Medulla oblongata (tissue), 1 donor: ENCODE results near the gene NRG4.
"Not testable (repeated sequence)": the region's sequence is repeated elsewhere in the genome, so short reads cannot be mapped to it uniquely, and the experiment has no call there.

Experiments used
- DNase-seq: peaks from one replicate; pipeline ENCODE4 v3.0.0-alpha.2; 2015; ENCODE audit errors: extremely low spot score

Gene NRG4

DNA sequence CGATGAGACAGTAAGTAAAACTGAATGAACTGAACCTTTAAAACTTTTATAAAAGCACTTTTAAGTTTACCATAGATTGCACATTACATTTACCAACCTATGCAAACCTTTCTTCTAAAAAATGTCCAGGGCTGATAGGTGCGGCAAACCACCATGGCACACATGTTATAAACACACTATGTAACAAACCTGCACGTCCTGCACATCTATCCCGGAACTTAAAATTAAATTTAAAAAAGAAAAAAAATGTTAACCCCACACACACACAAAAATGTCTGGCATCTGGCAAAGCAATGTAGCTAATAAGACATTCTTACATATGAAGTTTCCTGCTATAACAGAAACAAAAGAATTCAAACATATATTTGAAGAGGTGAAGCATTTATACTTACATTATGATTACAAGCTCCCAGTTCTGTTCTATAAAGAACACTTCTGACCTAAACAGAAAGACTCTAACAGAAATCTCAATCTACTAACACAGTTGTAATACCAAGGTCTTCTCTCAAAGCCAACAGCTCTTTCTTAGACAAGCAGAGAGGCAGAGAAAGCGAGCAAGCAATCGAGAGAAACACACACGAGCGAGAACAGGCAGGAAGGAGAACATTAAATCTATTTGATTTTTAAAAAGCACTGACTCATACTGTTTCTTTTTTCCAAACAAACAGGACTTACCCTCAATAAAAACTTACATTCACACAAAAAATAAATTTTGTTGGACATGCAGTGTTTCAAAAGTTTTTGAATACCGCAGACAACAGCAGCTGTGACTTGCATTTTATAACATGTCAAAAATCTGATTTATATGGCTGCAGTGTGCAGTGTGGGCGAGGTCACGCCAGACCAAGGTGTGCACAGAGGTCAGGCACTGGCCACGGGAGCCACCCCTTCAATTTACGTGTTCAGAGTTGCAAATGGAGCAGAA lies at the start of gene NRG4:
Gene NRG4, minus strand, starts transcription at position 798 of the 925 bp plus-strand sequence. CDS start 1,194 bp downstream, outside the sequence.
- DNase-seq: no peak

GRCh38 chr15:76061700-76062099 lies 49.5 kb upstream of the NRG4 start:
- DNase-seq: no peak

DNA sequence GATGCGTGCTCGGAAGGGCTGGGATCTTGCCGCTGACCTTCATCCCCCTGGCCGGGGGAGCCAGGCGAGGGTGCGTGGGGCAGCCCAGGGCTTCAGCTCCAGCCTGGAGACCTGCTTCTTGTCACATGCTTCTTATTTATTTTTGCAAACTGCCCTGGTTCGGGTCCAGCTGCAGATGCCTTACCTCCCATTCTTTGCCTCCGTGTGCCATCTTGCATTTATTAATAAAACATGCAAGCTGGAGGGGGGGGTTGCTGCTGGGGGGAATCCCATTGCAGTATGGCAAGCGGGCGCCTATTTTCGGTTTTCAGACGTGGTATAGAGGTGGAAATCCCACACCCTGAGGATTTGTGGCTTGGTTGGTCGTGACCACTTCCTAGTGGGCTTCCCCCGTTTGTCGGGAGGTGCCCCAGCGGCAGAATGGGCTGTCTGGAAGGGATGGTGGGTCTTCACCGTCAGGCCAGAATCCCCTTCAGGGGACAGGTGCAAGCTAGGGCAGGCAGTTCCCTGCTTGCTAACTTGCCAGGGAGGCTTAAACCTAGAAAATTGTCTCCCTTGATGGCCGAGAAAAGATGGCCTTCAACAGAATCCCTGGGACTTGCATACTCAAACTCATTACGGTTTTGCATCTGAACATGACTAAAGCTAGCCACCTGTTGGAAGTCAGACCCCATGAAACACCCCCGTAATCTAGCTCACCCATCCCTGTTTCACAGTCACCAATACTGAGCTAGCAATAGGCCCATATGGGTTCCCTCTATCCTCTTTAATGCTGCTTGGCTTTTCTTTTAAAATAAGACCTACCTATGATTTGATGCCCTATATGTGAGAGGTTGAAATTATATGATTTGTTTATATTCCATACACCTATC lies 48.1 kb upstream of the NRG4 start:
- DNase-seq: no peak

DNA sequence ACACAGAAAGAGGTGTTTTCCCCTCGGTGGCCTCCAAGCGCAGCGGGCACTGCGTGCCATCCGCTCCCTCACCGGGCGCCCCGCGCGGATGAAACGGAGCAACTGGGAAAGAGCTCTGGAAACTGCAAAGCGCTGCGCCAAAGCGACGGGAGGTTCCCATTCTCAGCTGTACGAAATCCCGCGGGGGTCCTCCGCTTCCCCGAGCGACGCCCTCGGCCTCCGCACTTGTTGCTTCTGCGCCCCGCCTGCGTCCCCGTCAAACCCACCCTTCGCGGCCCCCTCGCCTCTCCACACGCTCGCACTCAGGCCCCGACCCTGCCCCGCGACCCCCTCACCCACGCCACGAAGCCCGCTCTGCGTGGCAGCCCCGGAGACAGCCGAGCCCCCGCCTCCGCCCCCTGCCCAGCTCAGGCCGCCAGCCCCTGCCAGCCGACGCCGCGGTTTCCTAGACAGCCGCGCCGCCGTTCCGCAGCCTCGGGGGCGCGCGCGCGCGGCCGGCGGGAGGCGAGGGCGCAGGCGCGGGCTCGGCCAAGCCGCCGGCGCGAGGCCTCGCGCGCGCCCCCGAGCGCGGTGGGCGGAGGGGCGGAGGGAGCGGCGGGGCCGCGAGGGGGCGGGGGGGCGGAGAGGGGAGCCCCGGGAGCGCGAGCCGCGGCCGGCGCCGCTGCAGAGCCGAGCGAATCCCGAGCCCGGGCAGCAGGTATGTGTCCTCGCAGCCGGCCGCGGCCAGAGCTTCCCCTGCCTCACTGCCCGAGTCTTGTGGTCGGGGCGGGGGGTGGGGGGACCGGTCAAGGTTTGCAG lies 47.3 kb upstream of the NRG4 start, which contains the start of gene TMEM266:
Gene TMEM266, plus strand, starts transcription at position 666 of the 798 bp plus-strand sequence. CDS start 74,279 bp downstream, outside the sequence.
- DNase-seq: peak; percentile 43

GRCh38 chr15:76058714-76059319 lies 46.6 kb upstream of the NRG4 start:
- peak; percentile 33 for DNase-seq

DNA sequence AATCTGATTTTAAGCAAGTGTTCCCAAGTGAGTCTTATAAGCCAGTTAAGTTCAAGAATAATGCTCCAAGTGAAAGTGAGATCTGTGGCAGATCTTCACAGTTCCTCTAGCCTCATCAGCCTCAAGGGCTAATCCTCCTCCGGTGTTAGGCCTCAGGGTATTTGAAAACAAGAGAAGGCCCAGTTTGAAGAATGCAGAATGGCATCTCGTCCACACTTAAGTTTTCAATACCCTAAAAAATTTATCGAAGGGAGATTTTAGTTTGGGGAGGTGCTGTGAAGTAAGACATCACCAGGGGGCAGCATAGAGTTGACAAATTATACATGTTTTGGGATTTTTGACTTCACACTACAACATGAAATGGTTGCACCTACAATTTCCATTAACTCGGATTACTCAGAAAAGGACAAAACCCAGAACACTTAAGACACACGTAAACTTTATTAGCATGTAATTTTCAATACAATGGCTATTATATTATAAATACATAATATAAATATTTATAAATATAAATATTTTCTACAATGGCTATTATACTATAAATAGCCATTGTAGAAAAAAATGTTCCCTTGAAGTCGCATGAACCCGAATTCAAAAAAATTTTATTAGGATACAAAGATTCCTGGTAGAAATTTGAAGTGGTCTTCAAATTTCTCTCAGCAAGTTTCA lies 45.2 kb upstream of the NRG4 start:
- DNase-seq: peak; percentile 56

DNA sequence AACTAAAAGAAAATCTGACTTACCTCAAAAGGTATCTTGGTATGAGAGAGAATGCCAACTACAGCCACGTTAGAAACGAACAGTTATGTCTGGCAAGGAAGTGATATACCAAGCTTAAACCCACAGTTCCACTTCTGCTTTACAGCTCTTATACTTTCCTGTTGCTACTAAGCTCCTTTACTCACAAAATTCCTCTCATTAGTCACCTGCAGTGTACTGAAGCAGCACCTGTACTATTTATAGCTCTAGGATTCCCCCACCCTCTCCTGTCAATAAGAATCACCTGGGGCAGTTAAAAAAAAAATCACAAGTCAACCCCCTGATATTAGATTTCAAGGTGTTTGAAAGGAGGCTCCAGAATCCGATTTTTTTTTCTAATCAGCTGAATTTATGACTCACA lies 44.7 kb upstream of the NRG4 start:
- DNase-seq: peak; percentile 20

DNA sequence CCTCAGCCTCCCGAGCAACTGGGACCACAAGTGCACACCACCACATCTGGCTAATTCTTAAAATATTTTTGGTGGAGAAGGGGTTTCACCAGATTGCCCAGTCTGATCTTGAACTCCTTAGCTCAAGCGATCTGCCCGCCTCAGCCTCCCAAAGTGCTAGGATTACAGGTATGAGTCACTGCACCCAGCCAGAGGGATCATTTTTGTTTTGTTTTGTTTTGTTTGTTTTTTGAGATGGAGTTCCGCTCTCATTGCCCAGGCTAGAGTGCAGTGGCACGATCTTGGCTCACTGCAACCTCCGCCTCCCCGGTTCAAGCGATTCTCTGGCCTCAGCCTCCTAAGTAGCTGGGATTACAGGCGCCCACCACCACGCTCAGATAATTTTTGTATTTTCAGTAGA lies 42.0 kb upstream of the NRG4 start:
- DNase-seq: not testable (repeated sequence)

DNA sequence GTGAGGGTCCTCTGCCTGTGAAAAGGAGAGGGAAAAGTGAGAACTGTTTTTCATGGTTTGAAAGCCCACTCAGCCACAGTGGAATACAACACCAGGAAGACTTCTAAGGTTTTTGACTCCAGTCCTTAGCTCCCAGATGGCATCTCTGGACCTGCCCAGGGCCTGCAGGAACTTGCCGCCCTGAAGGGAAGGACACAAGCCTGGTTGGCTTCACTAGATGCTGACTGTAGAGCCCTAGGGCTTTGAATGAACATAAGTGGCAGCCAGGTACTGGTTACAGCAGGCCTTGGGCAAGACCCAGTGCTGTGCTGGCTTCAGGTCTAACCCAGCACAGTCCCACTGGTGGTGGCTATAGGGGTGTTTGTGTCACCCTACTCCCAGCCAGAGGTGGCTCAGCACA lies 26.3 kb upstream of the NRG4 start:
- DNase-seq: no peak

- no peak for DNase-seq
Measured at GRCh38 chr15:76035593-76035992, 23.4 kb upstream of the NRG4 start.

DNA sequence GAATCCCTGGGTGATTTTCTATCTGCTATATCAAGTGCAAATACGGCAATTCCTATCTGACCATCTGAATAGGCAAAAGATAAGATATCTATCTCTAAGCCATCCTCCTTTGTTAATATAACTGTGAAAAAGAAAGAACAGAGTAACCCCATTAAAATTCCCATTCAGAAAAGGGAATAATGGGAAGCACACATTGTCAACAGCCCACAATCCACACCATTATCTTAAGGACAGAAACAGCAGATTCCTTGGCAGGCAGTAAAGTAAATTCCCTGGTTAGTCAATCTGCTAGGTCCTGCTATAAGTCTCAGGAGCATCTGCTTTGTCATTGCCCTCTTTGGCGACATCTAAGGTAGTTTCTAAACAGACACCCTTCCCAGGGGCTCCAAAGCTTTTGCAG lies 21.9 kb upstream of the NRG4 start:
- no peak for DNase-seq

- no peak for DNase-seq
Measured at GRCh38 chr15:76033438-76033837, 21.2 kb upstream of the NRG4 start.

- no peak for DNase-seq
Measured at GRCh38 chr15:76032046-76032445, 19.8 kb upstream of the NRG4 start.

- DNase-seq: no peak
Measured at GRCh38 chr15:76024021-76024768, 12.0 kb upstream of the NRG4 start.

DNA sequence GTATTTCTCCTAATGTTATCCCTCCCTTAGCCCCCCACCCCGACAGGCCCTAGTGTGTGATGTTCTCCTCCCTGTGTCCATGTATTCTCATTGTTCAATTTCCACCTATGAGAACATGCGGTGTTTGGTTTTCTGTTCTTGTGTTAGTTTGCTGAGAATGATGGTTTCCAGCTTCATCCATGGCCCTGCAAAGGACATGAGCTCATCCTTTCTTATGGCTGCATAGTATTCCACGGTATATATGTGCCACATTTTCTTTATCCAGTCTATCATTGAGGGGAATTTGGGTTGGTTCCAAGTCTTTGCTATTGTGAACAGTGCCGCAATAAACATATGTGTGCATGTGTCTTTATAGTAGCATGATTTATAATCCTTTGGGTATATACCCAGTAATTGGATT lies 1.2 kb upstream of the NRG4 start:
- not testable (repeated sequence) for DNase-seq

GRCh38 chr15:76010613-76011012 lies 1.6 kb downstream of the NRG4 start:
- no peak for DNase-seq

DNA sequence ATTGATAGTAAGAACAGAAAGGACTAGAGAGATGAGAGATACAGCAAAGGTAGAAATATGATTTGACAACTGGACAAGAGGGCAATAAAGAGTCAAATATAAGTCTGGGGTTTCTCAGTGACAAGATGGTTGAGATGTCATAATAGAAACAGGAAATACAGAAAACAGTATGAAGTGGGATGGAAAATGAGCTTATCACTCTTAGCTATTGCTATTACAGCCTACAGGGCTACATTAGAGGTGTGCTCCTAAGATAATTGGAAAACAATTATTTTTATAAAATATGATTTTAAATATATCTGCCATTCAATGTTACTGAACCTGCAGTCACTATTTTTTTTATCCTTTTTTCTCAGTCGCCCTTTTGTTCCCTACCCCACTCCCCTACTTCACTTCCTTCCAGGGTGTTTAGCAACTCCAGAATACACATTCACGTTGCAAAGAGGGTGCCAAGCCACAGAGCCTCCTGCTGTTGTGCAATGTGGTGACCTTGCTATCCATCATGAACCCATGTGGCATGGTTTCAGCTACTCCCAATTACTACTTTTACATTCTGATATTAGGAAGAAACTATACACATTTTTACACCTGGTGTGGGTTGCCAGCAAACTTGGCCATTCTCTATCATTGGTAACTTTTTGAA lies 6.0 kb downstream of the NRG4 start:
- DNase-seq: no peak

DNA sequence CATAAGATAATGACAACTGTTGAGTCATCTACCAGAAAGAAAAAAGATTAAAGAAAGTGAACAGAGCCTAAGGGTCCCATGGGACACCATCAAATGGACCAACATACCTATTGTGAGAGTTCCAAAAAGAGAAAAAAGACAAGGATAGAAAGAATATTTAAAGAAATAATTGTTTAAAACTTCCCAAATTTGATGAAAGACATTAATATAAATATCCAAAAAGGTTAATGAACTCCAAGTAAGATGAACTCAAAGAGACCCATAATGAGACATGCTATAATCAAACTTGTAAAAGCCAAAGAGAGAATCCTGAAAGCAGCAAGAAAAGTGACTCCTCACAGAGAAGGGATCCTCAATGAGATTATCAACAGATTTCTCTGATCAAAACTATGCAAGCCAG lies 8.9 kb downstream of the NRG4 start:
- DNase-seq: no peak

GRCh38 chr15:75995611-75996010 lies 16.6 kb downstream of the NRG4 start:
- no peak for DNase-seq
